ENCODE results near the gene LHFPL4. TPM values are rescaled to one million over a fixed set of nuclear protein-coding genes. Genes with fewer than 3 reads are reported as not detected.
A peak's percentile ranks its signal among the peaks of the same experiment; 100 is the strongest.
"Not testable (repeated sequence)": the region's sequence is repeated elsewhere in the genome, so short reads cannot be mapped to it uniquely, and the experiment has no call there.

The LHFPL4 gene
- total RNA-seq = not detected
- not detected for total RNA-seq (2013)

- no peaks in the 10 kb centered on the region for H3K9me3 Mint-ChIP-seq
These were observed at the start of gene LHFPL4 for GRCh38 chr3:9553021-9553947. Gene LHFPL4 (minus strand): TSS chr3:9553822. CDS start chr3:9552679, 1,143 bp downstream.

GRCh38 chr3:9602620-9603019, 49.0 kb upstream of the LHFPL4 start:
- Mint-ChIP-seq H3K27ac (no peak overlapping the region), H3K27me3 (ENCODE audit: low read depth in 2 of 2) (peaks cover 24 to 28% of the 10 kb centered on the region in 2 donors), H3K36me3 (no peaks in the 10 kb centered on the region), H3K9me3 (peaks cover 3% of the 10 kb centered on the region in 2 donors), H3K4me1 (no peaks in the 10 kb centered on the region), H3K4me3 (no peak overlapping the region)
- Histone ChIP-seq H3K4me3 (ENCODE audit: low read length) (no peak overlapping the region), H3K4me1 (ENCODE audit: control insufficient read depth, insufficient read depth, low read length) (no peaks in the 10 kb centered on the region), H3K9me3 (ENCODE audit: control insufficient read depth, insufficient read depth, low read length) (no peaks in the 10 kb centered on the region), H3K27me3 (ENCODE audit: control insufficient read depth, insufficient read depth, low read length) (peaks cover 15% of the 10 kb centered on the region), H3K27ac (ENCODE audit: low read length) (no peak overlapping the region), H3K36me3 (ENCODE audit: control insufficient read depth, insufficient read depth, low read length) (no peaks in the 10 kb centered on the region)
- ATAC-seq (no peak), DNase-seq (no peak)
- 74% methylated on average over 4 of the region's 4 CpGs for WGBS (ENCODE audit: insufficient coverage)
- no peak for TF ChIP-seq CTCF (IDR thresholded peaks at IDR 0.05)
- intact Hi-C loops (cut with micrococcal nuclease) = no loop called here

More at GRCh38 chr3:9553021-9553947, at the start of gene LHFPL4:
- H3K27ac Mint-ChIP-seq = no peak within 1 kb of the TSS
- peaks cover 45 to 68% of the 10 kb centered on the region in 2 donors for H3K27me3 Mint-ChIP-seq (ENCODE audit: low read depth in 2 of 2)
- intact Hi-C loops (cut with micrococcal nuclease) = no loop called here
- peaks cover 24% of the 10 kb centered on the region for H3K27me3 ChIP-seq (ENCODE audit: control insufficient read depth, insufficient read depth, low read length)
- H3K36me3 ChIP-seq (ENCODE audit: control insufficient read depth, insufficient read depth, low read length) = no peaks in the 10 kb centered on the region
- no peak within 1 kb of the TSS for H3K4me3 Mint-ChIP-seq
- H3K36me3 Mint-ChIP-seq = no peaks in the 10 kb centered on the region
- WGBS (ENCODE audit: insufficient coverage) = 9% methylated on average over 75 of the region's 75 CpGs
- no peaks in the 10 kb centered on the region for H3K9me3 ChIP-seq (ENCODE audit: control insufficient read depth, insufficient read depth, low read length)
- no peaks in the 10 kb centered on the region for H3K4me1 ChIP-seq (ENCODE audit: control insufficient read depth, insufficient read depth, low read length)
- H3K4me3 ChIP-seq (ENCODE audit: low read length) = no peak within 1 kb of the TSS
- peaks cover 10 to 12% of the 10 kb centered on the region in 2 donors for H3K4me1 Mint-ChIP-seq
- no peak for DNase-seq
- no peak for ATAC-seq
- no peak within 1 kb of the TSS for H3K27ac ChIP-seq (ENCODE audit: low read length)
- TF ChIP-seq CTCF (IDR thresholded peaks at IDR 0.05) = no peak

GRCh38 chr3:9601006-9601581, 47.5 kb upstream of the LHFPL4 start:
- H3K4me3 Mint-ChIP-seq; intact Hi-C loops (cut with micrococcal nuclease): not testable (repeated sequence)
- 72% methylated on average over 24 of the region's 24 CpGs for WGBS (ENCODE audit: insufficient coverage)

GRCh38 chr3:9600597-9600996, 47.0 kb upstream of the LHFPL4 start:
- H3K4me3 ChIP-seq (ENCODE audit: low read length) = no peak overlapping the region
- no peak overlapping the region for H3K27ac ChIP-seq (ENCODE audit: low read length)
- ATAC-seq (peak in 1 of 3 donors; percentile 48), DNase-seq (no peak)
- Mint-ChIP-seq H3K27ac (no peak overlapping the region), H3K9me3 (no peaks in the 10 kb centered on the region), H3K4me1 (no peaks in the 10 kb centered on the region), H3K36me3 (no peaks in the 10 kb centered on the region), H3K27me3 (ENCODE audit: low read depth in 2 of 2) (peaks cover 23 to 28% of the 10 kb centered on the region in 2 donors), H3K4me3 (no peak overlapping the region)
- no peaks in the 10 kb centered on the region for H3K4me1 ChIP-seq (ENCODE audit: control insufficient read depth, insufficient read depth, low read length)
- 9% methylated on average over 42 of the region's 42 CpGs for WGBS (ENCODE audit: insufficient coverage)
- TF ChIP-seq CTCF (IDR thresholded peaks at IDR 0.05) = no peak
- intact Hi-C loops (cut with micrococcal nuclease) = no loop called here
- no peaks in the 10 kb centered on the region for H3K36me3 ChIP-seq (ENCODE audit: control insufficient read depth, insufficient read depth, low read length)
- H3K27me3 ChIP-seq (ENCODE audit: control insufficient read depth, insufficient read depth, low read length) = peaks cover 15% of the 10 kb centered on the region
- H3K9me3 ChIP-seq (ENCODE audit: control insufficient read depth, insufficient read depth, low read length) = no peaks in the 10 kb centered on the region

More at GRCh38 chr3:9601006-9601581, 47.5 kb upstream of the LHFPL4 start:
- H3K27me3 Mint-ChIP-seq (ENCODE audit: low read depth in 2 of 2) = peaks cover 24 to 28% of the 10 kb centered on the region in 2 donors
- not testable (repeated sequence) for H3K9me3 Mint-ChIP-seq; H3K36me3 Mint-ChIP-seq; ATAC-seq; H3K4me3 ChIP-seq (ENCODE audit: low read length); H3K4me1 Mint-ChIP-seq; H3K4me1 ChIP-seq (ENCODE audit: control insufficient read depth, insufficient read depth, low read length); DNase-seq; H3K36me3 ChIP-seq (ENCODE audit: control insufficient read depth, insufficient read depth, low read length); H3K27ac Mint-ChIP-seq; H3K9me3 ChIP-seq (ENCODE audit: control insufficient read depth, insufficient read depth, low read length); H3K27ac ChIP-seq (ENCODE audit: low read length)
- H3K27me3 ChIP-seq (ENCODE audit: control insufficient read depth, insufficient read depth, low read length) = peaks cover 15% of the 10 kb centered on the region
